ENCODE results near the gene UBXN6.

UBXN6 gene, protein sequence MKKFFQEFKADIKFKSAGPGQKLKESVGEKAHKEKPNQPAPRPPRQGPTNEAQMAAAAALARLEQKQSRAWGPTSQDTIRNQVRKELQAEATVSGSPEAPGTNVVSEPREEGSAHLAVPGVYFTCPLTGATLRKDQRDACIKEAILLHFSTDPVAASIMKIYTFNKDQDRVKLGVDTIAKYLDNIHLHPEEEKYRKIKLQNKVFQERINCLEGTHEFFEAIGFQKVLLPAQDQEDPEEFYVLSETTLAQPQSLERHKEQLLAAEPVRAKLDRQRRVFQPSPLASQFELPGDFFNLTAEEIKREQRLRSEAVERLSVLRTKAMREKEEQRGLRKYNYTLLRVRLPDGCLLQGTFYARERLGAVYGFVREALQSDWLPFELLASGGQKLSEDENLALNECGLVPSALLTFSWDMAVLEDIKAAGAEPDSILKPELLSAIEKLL

DNA sequence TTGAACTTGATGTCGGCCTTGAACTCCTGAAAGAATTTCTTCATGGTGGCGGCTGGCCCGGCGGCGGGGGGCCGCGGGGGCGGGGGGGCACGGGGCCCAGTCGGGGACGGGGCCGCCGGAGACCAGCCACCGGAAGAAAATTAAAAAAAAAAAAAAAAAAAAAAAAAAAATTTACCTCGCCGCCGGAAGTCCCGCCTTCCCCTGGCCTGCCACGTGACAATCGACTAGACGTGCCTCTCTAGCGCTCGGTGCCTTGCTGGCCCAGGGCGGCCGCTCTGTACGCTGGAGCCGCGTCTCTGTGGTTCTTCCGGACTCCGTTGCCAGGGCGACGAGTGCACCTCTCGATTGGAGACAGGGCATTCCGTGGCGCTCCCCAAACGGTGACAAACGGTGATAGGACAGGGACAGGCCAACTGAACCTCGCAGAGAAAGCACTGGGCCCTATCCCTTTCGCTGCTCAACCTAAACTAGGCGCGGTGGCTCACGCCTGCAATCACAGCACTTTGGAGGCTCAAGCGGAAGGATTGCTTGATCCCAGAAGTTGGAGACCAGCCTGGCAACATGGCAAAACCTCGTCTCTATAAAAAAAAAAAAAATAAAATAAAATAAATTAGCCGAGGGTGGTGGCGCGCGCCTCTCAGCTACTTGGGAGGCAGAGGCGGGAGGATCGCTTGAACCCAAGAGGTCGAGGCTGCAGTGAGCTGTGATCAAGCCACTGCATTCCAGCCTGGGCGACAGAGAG is at the start of gene UBXN6:
TSS of gene UBXN6 (minus strand) at position 141 of the 742 bp plus-strand sequence. CDS start at position 44, 97 bp downstream.
- peak; percentile 99 for DNase-seq

DNA sequence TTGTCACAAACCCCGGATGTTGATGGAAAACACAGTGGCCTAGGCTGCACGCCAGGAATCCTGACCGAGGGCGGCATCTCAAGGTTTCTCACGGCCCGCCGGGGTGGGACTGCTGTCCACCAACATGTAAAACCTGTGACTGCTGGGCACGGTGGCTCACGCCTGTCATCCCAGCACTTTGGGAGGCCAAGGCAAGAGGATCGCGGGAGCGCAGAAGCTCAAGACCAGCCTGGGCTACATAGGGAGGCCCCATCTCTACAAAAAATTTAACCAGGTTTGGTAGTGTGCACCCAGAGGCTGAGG is 49.5 kb upstream of the UBXN6 start:
- no peak for DNase-seq

DNA sequence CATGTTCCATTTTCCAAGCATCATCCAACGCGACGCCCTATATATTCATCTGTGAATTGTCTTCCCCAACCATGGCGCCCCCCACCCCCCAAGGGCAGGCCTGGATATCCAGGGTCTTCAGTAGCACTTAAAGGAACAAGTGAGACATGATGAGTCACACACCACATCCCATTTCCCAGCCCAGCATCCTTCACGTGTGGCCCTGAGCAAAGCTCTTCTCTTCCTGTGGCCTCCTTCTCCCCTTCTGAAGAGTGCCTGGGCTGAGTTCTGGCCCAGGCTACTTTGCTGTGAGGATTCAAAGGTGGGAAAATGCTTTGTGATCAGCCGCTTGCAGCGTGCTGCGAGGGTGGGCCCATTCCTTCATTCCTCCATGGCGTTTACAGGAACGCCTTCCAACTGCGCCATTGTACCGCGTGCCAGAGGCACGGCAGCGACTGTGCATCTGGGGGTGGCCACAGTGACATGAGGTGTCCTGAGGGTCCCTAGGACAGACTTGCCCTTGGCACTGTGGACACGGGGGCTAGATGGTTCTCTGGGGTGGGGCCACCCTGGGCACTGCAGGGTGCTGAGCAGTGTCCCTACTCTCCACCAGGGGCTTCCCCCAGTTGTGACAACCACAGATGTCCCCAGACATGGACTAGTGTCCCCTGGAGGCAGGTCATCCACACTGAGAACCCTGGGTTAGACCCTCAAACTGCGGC is 49.0 kb upstream of the UBXN6 start:
- DNase-seq: peak; percentile 22

DNA sequence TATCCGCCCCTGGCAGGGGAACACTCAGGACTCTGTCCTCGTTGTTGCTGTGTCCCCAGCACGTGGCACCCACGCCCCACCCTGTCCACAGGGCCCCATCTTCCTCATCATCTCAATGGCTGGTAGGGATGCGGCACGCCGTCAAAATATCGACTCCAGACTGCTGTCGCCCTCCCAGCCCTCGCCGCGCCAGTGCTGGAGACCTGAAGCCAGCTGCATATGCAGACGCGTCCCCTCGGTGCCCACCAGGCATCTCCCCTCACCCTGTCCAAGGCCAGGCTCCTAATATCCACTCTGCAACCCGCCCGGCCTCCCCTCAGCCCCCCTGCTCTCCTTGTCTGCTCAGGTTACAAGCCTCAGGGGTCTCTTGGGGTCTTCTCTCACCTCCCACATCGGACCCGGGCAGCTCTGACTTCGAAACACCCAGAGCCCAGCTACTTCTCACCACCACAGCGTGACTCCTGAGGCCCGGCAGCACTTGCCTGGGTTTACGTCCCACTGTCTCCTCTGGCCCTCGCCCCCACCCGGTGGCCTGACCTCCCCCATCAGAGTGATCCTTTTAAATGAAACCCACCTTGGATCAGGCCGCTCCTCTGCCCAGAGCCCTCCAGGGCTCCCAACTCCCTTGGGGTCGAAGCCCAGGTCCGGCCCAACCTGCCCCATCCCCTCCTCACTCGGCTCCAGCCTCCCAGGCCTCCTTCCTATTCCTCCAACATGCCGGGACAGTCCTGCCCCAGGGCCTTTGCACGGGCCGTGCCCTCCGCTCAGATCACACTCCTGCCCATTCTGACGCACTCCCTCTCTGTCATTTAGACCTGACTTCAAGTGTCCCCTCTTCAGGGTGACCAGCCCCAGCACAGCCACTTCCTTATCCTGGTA is 48.2 kb upstream of the UBXN6 start:
- no peak for DNase-seq

DNA sequence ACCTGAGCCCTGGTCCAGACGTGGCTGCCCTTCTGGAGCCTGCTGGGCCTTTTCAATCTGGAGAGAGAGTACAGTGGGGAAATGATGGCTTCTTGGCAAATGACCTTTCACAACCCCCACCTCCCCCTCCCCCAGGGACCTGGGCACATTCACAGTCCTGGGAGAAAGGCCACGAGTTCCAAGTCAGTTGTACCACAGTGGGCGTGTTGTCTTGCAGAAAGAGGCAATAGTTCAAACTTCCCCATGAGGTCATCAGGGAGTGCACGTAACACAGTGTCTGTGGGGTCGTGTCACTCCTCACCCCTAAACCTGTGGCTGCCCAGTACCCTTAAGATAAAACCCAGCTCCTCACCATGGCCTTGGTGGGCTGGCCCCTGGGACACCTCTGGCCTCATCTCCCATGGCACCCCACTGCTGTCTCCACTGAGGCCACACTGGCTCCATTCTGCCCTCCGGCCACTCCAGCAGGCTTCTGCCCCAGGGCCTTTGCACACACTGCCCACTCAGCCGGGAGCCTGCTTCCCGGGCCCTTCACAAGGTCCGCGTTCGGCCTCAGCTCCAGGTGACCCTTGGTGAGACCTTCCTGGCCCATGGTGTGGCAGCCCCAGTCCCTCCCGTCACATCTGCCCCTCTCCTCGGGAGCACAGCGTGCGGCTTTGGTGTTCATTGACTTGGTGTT is 47.4 kb upstream of the UBXN6 start:
- DNase-seq: no peak

DNA sequence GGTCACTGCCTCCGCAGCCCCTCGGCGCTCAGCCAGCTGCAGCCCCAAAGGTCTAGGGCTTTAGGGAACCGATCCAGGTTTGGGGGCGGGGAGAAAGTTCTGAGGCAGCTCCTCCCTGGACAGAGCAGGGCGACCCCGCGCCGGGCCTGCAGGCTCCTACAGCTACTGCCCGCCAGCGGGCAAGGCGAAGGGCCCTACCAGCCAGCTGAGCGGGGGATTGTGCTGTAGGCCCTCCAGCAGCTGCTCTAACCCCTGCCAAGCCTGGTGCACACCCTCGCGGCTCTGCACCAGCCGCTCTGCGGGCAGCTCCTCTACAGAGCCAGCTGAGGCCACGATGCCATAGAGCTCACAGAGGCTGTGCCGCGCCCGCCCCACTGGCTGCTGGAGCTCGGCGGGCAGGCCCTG is 46.7 kb upstream of the UBXN6 start:
- no peak for DNase-seq

DNA sequence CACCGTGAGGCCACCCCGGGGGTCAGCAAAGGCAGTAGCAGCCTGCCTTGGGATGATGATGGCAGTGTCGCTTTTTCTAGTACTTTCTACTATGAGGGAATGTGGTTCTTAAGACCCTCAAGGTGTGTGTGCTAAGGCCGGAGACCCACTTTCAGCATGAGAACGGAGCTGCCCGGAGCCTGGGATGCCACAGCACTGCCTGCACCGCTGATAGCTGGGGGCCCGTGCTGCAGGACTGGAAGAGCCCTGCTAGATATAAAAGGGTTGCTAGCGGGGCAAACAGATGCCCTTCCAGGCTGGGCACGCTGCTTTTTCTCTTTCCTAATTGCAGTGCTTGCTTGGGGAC is 46.2 kb upstream of the UBXN6 start:
- no peak for DNase-seq

DNA sequence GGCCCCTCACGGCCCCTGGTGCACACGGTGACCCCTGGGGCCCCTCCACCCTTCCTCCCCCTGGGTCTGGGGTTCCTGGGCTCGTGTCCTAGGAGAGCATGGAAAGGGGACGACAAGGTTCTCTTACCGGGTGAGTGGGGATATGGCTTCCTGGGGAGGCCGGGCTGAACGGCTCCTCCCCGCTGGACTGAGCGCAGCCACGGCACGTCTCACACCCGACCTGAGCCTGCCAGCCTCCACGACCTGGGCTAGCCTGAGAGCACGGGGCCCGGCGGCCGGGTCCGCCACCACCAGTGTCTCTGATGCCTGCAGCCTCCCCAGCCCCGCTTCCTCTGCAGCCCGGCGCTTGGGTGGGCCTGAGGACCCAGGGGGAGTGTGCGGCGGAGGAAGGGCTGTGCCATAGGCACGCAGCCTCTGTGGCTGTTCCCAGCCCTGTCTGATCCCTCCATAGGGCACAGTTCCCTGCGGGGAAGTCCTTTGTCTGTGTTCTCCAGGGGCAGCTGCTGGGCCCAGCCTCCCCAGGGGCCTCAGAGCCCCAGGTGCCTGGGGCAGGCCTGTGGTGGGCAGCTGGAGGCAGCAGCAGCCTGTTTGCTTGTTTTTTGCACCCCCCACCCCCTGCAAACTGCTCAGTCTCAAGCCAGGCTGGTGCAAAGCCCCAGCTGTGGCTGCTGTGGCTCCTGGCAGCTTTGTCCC is 45.7 kb upstream of the UBXN6 start:
- DNase-seq: no peak

DNA sequence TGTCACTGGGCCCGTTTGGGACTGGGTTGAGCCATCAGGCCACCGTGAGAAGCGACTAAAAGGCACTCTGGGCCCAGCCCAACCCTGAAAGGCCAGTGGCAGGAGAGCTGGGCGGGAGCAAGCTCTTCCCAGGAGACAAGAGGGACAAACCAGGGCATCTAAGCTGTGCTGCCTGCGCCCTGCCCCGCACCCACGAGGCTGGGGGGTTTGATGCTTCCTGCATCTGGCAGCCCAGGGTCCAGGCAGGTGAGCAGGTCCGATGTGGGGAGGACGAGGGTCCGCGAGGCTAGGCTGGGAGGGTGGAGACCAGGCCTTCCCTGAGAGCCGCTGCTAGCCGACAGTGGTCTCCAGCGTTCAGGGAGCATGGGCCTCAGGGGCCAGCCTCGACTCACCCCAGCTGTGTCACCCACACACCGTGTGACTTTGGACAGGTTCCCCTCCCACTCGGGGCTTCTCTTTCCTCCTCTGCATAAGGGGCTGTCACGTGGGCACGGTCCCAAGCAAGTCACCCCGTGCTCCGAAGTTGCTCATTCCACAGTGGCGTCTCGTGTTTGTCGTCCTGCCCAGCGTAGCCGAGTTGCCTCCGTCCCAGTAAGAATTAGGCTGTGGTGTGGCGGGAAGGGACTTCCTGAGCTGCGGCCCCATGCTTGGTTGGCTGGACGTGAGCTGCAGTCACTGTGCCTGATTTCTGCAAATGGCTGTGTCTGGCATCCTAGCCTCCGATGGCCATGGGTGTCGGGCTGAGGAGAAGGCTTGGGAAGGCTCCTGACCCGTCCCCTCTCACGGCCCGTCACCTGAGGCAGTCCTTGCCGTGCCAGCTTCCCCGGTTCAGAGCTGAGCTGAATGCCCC is 44.9 kb upstream of the UBXN6 start:
- DNase-seq: no peak

DNA sequence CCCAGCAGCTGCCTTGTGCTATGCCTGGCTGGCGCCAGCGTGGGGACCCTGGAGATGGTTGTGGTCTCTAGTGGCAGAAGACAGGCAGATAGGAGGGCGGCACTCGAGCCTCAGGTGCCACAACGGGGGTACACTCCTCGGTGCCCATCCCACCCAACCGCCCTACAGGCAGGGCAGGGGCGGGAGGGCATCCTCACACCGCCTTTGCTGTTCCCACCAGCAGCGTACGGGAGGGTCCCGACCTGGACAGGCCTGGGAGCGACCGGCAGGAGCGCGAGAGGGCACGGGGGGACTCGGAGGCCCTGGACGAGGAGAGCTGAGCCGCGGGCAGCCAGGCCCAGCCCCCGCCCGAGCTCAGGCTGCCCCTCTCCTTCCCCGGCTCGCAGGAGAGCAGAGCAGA is 44.1 kb upstream of the UBXN6 start:
- DNase-seq: no peak

DNA sequence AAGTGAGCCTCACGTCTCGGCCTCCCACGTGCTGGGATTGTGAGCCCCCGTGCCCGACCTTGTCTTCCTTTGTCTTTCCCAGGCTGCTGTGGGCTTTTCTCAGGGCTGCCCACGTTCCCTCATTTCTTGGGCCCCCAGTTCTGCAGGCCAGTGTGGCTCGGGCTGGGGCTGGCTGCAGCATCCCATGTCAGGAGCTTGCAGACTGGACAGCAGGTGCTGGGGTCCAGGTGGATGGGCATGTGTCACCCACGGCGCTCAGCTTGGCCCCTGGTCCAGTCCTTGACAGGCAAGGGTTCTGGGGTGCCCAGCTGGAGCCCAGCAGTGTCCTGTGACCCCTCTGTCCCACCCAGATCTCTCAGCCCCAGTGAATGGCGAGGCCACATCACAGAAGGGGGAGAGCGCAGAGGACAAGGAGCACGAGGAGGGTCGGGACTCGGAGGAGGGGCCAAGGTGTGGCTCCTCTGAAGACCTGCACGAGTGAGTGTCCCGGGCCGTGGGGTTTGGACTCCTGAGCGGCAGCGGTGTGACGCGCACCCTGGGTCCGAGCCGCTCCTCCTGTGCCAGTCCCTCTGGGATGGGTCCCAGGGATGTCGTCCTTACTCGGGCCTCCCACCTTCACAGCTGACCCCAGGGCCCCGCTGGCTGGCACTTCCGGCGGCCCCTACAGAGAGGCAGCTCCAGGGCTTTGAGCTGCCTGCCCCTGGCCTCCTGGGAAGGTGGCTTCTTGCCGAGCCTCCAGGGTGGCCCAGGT is 43.4 kb upstream of the UBXN6 start:
- DNase-seq: no peak

DNA sequence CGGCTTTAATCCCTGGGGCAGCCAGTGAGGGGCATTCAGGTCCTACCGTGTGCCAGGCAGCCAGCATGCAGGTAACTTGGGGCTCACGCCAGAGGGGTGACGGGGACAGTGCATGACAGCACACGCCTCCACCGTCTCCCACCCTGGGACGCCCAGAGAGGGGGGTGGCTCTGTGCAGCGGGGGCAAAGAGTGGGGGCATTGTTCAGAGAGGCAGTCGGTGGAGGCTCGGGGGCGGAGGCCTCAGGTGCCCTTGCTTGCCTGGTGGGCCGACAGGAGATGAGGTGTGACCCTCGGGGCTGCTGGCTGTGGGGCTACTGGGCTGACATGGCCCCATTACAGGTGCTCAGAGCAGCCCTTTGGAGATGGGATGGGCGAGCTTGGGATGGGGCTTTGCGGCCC is 42.3 kb upstream of the UBXN6 start:
- DNase-seq: no peak

DNA sequence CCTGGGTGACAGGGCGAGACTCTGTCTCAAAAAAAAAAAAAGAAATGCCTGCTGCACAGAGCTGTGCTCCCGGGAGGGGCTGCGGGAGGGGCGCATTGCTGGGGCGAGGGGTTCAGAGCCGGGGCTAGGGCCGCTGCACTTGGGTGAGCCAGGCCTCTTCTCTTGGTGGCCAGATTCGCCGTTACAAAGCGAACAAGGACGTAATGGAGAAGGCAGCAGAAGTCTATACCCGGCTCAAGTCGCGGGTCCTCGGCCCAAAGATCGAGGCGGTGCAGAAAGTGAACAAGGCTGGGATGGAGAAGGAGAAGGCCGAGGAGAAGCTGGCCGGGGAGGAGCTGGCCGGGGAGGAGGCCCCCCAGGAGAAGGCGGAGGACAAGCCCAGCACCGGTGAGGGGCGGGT is 41.7 kb upstream of the UBXN6 start:
- no peak for DNase-seq

DNA sequence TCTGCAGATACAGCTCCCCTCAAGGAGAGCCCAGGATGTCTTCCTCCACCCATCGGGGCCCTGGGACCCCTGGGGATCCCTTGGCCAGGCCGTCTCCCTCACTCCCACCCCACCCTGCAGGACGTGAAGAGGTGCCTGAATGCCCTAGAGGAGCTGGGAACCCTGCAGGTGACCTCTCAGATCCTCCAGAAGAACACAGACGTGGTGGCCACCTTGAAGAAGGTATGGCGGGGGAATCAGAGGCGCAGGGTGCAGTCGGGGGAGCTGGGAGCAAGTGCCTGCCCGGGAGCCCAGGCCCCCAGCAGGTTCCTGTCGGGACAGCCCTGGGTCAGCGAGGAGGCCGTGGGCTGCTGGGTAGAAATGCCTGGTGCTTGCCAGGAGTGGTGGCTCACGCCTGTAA is 41.1 kb upstream of the UBXN6 start:
- DNase-seq: no peak

DNA sequence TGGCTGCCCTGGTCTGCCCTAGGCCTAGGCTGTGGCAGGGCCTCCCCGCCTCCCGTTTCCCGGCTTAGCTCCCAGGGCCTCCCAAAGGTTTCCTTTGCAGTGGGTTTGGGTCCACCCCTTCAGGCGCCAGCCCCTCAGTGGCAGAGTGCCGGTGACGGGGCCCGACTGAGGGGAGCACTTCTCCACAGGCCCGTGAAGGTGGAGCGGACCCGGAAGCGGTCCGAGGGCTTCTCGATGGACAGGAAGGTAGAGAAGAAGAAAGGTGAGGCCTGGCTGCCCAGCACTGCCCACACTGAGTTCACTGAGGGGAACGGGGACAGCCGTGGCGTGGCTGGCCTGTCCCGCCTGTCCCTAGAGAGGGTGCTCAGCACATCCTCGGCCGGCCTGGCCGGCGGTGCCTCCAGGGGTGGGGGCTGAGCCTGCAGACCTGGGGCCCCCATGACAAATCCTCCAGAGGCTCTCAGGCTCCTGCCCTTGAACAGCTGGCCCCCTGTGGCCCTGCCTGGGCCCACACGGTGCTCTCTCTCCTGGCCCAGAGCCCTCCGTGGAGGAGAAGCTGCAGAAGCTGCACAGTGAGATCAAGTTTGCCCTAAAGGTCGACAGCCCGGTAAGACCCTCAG is 40.3 kb upstream of the UBXN6 start:
- DNase-seq: no peak

DNA sequence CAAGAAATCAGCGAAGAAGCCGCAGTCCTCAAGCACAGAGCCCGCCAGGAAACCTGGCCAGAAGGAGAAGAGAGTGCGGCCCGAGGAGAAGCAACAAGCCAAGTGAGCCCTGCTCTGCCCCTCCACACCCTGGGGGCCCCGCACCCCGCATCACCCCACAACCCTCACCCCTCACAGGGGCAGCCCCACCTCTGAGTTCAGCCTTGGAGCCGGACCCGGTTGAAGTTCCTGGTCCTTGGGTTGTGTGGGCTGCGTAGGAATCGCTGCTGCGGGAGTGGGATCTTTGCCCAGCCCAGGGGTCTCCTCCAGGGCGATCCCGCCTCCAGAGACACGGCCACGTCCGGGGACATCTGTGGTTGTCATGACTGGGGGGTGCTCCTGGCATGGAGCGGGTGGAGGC is 38.7 kb upstream of the UBXN6 start:
- no peak for DNase-seq

DNA sequence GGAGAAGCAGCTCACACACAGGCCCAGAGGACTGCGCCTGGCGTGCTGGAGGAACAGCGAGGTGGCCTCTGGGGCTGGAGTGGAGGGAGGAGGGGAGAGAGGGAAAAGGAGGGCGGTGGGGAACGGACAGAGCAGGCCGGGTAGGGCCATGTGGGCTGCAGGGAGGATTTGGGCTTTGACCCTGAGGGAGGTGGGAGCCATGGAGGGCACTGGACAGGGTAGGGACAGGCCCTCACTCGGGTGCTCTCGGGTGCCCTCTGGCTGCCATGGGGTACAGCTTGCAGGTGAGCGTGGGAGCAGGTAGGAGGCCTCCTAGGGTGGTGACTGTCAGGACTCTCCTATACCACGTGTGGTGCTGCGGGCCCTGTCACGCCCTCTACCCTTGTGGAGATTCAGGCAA is 37.9 kb upstream of the UBXN6 start:
- DNase-seq: no peak

DNA sequence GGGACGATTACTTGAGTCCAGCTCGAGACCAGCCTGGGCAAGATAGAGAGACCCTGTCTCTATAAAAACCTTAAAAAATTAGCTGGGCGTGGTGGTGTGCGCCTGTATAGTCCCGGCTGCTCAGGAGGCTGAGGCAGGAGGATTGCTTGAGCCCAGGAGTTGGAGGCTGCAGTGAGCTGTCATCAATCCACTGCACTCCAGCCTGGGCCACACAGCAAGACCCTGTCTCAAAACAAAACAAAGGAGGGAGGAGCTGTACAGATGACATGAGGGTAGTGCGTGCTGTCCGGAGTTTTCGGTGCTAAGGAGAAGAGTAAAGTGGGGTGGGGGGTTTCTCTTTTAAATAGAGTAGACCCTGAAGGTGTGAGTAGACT is 37.1 kb upstream of the UBXN6 start:
- DNase-seq: no peak

DNA sequence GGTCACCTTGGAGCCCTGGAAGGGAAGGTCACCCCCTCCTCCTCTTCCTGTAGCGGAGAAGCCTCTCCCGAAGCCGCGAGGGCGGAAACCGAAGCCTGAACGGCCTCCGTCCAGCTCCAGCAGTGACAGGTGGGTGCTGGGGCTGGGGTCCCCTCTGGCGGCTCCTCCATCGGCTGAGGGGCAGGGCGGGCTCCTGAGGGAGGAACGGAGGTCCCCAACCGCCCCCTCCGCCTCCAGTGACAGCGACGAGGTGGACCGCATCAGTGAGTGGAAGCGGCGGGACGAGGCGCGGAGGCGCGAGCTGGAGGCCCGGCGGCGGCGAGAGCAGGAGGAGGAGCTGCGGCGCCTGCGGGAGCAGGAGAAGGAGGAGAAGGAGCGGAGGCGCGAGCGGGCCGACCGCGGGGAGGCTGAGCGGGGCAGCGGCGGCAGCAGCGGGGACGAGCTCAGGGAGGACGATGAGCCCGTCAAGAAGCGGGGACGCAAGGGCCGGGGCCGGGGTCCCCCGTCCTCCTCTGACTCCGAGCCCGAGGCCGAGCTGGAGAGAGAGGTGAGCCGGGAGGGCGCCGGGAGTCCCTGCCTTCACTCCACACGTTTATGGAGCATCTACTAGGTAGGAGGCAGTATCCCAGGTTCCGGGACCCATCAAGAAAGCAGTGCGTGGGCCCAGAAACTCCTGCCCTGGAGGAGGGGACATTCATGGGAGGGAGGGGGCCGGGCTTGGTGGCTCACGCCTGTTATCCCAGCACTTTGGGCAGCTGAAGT is 36.5 kb upstream of the UBXN6 start:
- DNase-seq: no peak

All from activated CD4-positive, alpha-beta T cell treated with anti-CD3 and anti-CD28 coated beads, Interleukin-10, Interleukin-2, amounts not matched to agents 100 ng/mL and 50 ng/mL, durations not matched to agents 16 hours and 8 hours (primary cell).